SK-N-SH (cell line): ENCODE data around the gene XKR3.

Experiments
- JUND ChIP-seq: IDR thresholded peaks from 2 replicates; pipeline ENCODE4 v1.4.0; 2012
- POLR2AphosphoS5 ChIP-seq: IDR thresholded peaks from 2 replicates; pipeline ENCODE4 v1.6.1; 2012; ENCODE audit warnings: low read depth, low read length
- TCF12 ChIP-seq: IDR thresholded peaks from 2 replicates; pipeline ENCODE4 v1.4.0; 2012
- TF ChIP-seq, protein P1 (sequence below): fragments of 200-600 bp; sonication (generic); IDR thresholded peaks from 2 replicates; pipeline ENCODE4 v1.6.1; 2017; ENCODE audit warnings: antibody characterized with exemption, mild to moderate bottlenecking, moderate library complexity

DNA sequence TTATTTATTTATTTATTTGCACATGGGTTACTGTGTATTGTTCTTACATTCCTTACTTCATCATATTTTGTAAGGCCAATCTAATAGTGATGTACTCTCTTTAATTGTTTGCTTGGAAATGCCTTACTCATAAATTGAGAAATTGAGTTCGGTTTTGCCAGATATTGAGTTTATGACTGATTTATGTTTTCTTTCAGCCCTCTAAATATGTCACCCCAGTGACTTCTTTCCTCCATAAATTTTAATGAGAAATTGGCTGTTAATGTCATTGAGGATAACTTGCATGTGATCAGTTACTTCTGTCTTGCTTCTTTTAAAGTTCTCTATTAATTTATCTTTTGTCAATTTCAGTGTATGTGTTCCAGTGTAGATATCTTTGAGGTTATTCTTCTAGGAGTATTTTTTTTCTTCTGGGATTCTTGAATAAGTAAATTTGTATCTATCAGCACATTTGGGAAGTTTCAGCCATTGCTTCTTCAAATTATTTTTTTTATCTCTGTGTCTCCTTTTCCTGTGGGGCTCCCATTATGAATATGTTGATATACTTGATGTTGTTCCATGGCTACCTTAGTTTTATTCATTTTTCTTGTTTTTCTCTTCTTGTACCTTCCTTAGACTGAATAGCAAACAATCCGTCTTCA lies 47.8 kb downstream of the XKR3 start:
- TF ChIP-seq, protein P1, sequence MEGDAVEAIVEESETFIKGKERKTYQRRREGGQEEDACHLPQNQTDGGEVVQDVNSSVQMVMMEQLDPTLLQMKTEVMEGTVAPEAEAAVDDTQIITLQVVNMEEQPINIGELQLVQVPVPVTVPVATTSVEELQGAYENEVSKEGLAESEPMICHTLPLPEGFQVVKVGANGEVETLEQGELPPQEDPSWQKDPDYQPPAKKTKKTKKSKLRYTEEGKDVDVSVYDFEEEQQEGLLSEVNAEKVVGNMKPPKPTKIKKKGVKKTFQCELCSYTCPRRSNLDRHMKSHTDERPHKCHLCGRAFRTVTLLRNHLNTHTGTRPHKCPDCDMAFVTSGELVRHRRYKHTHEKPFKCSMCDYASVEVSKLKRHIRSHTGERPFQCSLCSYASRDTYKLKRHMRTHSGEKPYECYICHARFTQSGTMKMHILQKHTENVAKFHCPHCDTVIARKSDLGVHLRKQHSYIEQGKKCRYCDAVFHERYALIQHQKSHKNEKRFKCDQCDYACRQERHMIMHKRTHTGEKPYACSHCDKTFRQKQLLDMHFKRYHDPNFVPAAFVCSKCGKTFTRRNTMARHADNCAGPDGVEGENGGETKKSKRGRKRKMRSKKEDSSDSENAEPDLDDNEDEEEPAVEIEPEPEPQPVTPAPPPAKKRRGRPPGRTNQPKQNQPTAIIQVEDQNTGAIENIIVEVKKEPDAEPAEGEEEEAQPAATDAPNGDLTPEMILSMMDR = no peak
- TF ChIP-seq POLR2AphosphoS5 = no peak
- TF ChIP-seq JUND = no peak
- no peak for TF ChIP-seq TCF12
